Kidney (tissue), 14 donors: ENCODE measurements around the gene NPAS1. TPM values are rescaled to one million over a fixed set of nuclear protein-coding genes. Genes with fewer than 3 reads are reported as not detected.
A peak's percentile ranks its signal among the peaks of the same experiment; 100 is the strongest.

ENCODE experiments used
- DNase-seq, 5 donors: peaks; one replicate each; pipeline ENCODE4 v3.0.0-alpha.2; 2013 to 2020
- FAIRE-seq: peaks from 2 replicates; lab custom pipeline; 2012; peaks lifted over from hg19 to GRCh38; lab: Jason Lieb, UNC
- H3K27ac ChIP-seq, 2 donors: one replicate each; pipeline ENCODE4 v1.7.0; 2013; ENCODE audit warnings: low read depth in 2 of 2, low read length in 2 of 2, inconsistent platforms in 1 of 2
- H3K27me3 ChIP-seq: one replicate; pipeline ENCODE4 v1.7.1; 2013; ENCODE audit warnings: low read length, inconsistent platforms; ENCODE audit not compliant: control insufficient read depth, insufficient read depth
- H3K36me3 ChIP-seq, 3 donors: one replicate each; pipeline versions ENCODE4 v1.7.0 to v1.7.1; 2013; ENCODE audit warnings: low read length in 3 of 3, control low read depth in 1 of 3, inconsistent platforms in 1 of 3; ENCODE audit not compliant: insufficient read depth in 3 of 3, control insufficient read depth in 2 of 3
- H3K4me1 ChIP-seq, 3 donors: one replicate each; pipeline versions ENCODE4 v1.7.0 to v1.7.1; 2013; ENCODE audit warnings: low read length in 3 of 3, inconsistent platforms in 1 of 3, low read depth in 1 of 3; ENCODE audit not compliant: control insufficient read depth in 2 of 3, insufficient read depth in 2 of 3
- H3K4me3 ChIP-seq, 3 donors: one replicate each; pipeline versions ENCODE4 v1.7.0 to v1.8.1; 2013; ENCODE audit warnings: low read length in 3 of 3, control low read depth in 1 of 3, inconsistent platforms in 1 of 3
- H3K9ac ChIP-seq, 3 donors: one replicate each; pipeline versions ENCODE4 v1.7.0 to v1.7.1; 2013; ENCODE audit warnings: low read length in 3 of 3, control low read depth in 1 of 3, inconsistent platforms in 1 of 3
- H3K9me3 ChIP-seq, 3 donors: one replicate each; pipeline versions ENCODE4 v1.7.0 to v1.7.1; 2013; ENCODE audit warnings: low read length in 3 of 3, control low read depth in 1 of 3, inconsistent platforms in 1 of 3; ENCODE audit not compliant: control insufficient read depth in 2 of 3, insufficient read depth in 1 of 3
- CTCF ChIP-seq: IDR thresholded peaks from 3 replicates; pipeline ENCODE4 v1.5.1; 2012; ENCODE audit warnings: mild to moderate bottlenecking, moderate library complexity, borderline replicate concordance; ENCODE audit not compliant: insufficient read depth; ENCODE audit errors: extremely low read depth
- intact Hi-C: fragments of 100-400 bp; cut with DNase I; formaldehyde crosslinking; loops from one replicate; pipeline ENCODE4 v1.11.1; 2022
- polyA plus RNA-seq: library from polyadenylated mRNA; stranded (reverse); fragments of 350-450 nt; fragmentation: Illumina TruSeq; extraction: RNeasy Lipid Tissue Mini Kit (QIAGEN cat#74804); gene quantifications from one replicate; pipeline ENCODE4 v1.2.3, GENCODE V29; 2014; ENCODE audit warnings: low read depth, low replicate concordance; ENCODE audit not compliant: insufficient read depth
- total RNA-seq: library from RNA; stranded (reverse); fragmentation: NEBNext Ultra II Directional; extraction: Animal tissue kit (Norgen Biotek cat#: 25700); gene quantifications from one replicate; pipeline ENCODE4 v1.2.1, GENCODE V29; 2021
- donor health status: control.
- donor health status: control.
- donor health status: control.
- donor health status: control.
- donor health status: control.
- donor health status: DM: yes; HTN: yes; CAD: no.
- donor health status: Normal renal cell carcinoma (clear cell type).

Gene NPAS1
- total and polyA plus RNA-seq, 2 donors from 2014 or later: 0.38 to 1.7 TPM

GRCh38 chr19:46974181-46974580 is 45.5 kb upstream of the NPAS1 start:
- FAIRE-seq (no peak), DNase-seq (no peak)
- H3K36me3 ChIP-seq: peaks cover 0 to 4% (median 2%) of the 10 kb centered on the region in 3 donors
- peak overlapping the region in 1 of 2 donors; percentile 8 for H3K27ac ChIP-seq
- no peak overlapping the region for H3K9ac ChIP-seq
- H3K27me3 ChIP-seq: no peaks in the 10 kb centered on the region
- H3K9me3 ChIP-seq: no peaks in the 10 kb centered on the region
- intact Hi-C loops: no loop called here
- no peak for TF ChIP-seq CTCF
- H3K4me1 ChIP-seq: peaks cover 7 to 51% (median 41%) of the 10 kb centered on the region in 3 donors
- no peak overlapping the region for H3K4me3 ChIP-seq

DNA sequence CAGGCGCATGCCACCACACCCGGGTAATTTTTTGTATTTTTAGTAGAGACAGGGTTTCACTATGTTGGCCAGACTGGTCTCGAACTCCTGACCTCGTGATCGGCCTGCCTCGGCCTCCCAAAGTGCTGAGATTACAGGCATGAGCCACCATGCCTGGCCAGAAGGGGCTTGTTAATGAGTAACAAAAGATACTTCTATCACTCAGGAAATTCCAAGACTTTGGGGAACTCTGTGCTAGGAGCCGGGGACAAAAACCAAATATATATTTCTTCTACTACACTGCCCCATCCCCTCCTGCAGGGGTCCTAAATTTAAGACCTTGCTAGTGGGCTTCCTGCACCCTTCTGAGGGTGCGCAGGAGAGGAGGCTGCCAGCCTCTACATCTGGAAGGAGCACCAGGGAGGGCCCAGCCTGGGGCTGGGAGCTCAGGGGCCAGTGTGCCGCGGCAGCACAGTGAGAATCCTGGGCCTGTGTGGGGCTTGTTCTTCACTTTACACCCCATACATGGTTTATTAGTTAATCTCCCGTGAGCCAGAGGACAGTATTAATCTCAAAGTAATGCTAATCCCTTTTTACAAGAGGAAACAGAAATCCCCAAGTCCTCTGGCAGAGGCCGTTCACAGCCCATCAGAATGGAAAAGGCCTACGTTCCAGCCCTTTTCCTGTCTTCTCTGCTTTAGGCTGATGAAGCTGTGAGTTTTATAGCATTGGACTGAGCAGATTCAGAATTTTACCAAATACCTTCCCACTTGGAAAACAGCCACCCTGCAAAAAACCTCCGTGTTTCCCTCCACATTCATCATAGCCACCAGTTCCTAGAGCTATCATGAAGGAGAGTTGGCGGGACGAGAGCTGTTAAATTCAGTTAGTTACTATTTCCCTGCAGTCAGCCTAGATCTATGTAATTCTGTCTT is 44.4 kb upstream of the NPAS1 start:
- no peak for TF ChIP-seq CTCF
- Histone ChIP-seq H3K9me3 (no peaks in the 10 kb centered on the region), H3K36me3 (peaks cover 0 to 2% (median 0%) of the 10 kb centered on the region in 3 donors), H3K27me3 (no peaks in the 10 kb centered on the region), H3K9ac (peak overlapping the region in 2 of 3 donors; percentile 47 to 63), H3K27ac (peak overlapping the region; percentile 91 to 92), H3K4me3 (peak overlapping the region in 2 of 3 donors; percentile 1 to 27), H3K4me1 (peaks cover 7 to 58% (median 41%) of the 10 kb centered on the region in 3 donors)
- intact Hi-C loops: no loop called here
- DNase-seq (peak in 2 of 5 donors; percentile 37 to 56), FAIRE-seq (no peak)

DNA sequence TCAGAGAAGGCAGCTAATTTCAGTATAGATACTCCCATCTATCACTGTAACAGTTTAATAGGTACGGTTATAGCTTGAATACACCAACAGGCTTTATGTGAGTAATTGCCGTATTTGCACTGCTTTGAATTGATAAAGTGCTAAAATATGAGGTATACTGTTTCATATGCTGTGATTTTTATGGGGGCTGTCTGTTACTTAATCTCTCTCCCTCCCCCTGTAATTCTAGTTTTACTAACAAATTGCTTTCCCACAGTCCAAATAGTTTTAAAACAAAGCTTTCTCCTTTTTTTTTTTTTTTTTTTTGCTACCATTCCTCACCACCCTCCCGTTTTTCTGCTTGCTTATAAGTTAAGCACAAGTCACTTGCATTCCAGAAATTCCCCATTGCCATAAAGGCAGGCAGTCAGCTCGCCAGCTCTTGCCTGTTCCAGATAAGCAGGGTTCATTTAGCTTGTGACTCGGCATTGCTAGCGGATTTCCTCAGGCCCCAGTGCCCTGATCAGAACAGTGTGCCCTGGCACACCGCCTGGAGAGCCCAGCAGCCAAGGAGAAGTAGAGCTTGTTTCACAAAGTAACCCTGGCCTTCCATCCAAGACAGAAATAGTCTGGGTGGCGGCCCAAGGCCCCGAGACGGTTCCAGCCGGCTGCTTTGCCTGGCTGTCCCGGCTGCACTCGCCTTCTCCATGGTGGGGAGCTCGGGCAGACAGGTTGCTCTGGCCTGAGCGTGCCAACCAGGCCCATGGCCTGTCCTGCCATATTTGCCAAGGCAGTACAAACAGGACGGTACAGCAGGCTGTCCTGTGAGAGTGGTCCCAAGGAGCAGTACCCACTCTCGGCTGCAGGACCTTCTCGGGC is 43.5 kb upstream of the NPAS1 start:
- DNase-seq (peak; percentile 67 to 97 (median 83)), FAIRE-seq (no peak)
- H3K27me3 ChIP-seq: no peaks in the 10 kb centered on the region
- peaks cover 7 to 66% (median 41%) of the 10 kb centered on the region in 3 donors for H3K4me1 ChIP-seq
- intact Hi-C loops: no loop called here
- peak overlapping the region in 2 of 3 donors; percentile 2 to 27 for H3K4me3 ChIP-seq
- no peak for TF ChIP-seq CTCF
- H3K9me3 ChIP-seq: no peaks in the 10 kb centered on the region
- peak overlapping the region; percentile 91 to 92 for H3K27ac ChIP-seq
- peak overlapping the region in 1 of 3 donors; percentile 47 for H3K9ac ChIP-seq
- H3K36me3 ChIP-seq: no peaks in the 10 kb centered on the region
